Activated T-helper 17 cell treated with anti-CD3 and anti-CD28 coated beads, Interleukin-2, amount 50 U/mL, for 72 hours (primary cell): ENCODE results near the gene MYL6B. TPM values are rescaled to one million over a fixed set of nuclear protein-coding genes. Genes with fewer than 3 reads are reported as not detected.

Experiments used
- ATAC-seq: fragments of 150-1000 bp; cut with Tn5 transposase; replicated peaks from 2 replicates; pipeline ENCODE4 v1.10.0; 2021; ENCODE audit warnings: mild to moderate bottlenecking, moderate library complexity
- H3K27ac Mint-ChIP-seq: one replicate; pipeline ENCODE4 v1.8.0; 2022; ENCODE audit warnings: mixed read lengths
- H3K27me3 Mint-ChIP-seq: one replicate; pipeline ENCODE4 v1.8.0; 2022; ENCODE audit warnings: mixed read lengths
- H3K36me3 Mint-ChIP-seq: one replicate; pipeline ENCODE4 v1.8.0; 2022; ENCODE audit warnings: low read depth, mild to moderate bottlenecking, mixed read lengths
- H3K4me1 Mint-ChIP-seq: one replicate; pipeline ENCODE4 v1.8.0; 2022; ENCODE audit warnings: mixed read lengths
- H3K4me3 Mint-ChIP-seq: one replicate; pipeline ENCODE4 v1.8.0; 2022; ENCODE audit warnings: mild to moderate bottlenecking, mixed read lengths
- H3K9me3 Mint-ChIP-seq: one replicate; pipeline ENCODE4 v1.8.0; 2022; ENCODE audit warnings: mixed read lengths
- total RNA-seq, 2 donors: library from RNA; stranded (reverse); gene quantifications; one replicate each; pipeline ENCODE4 v1.2.3, GENCODE V29; 2022

Gene MYL6B
- total RNA-seq, 2 donors from 2014 or later, result 96.9 to 114 TPM

GRCh38 chr12:56117778-56118687 lies 34.4 kb upstream of the MYL6B start, which contains the start of gene ZC3H10:
Gene ZC3H10 (plus strand): TSS chr12:56118266. CDS start chr12:56120563, 2,297 bp downstream.
- H3K27me3 Mint-ChIP-seq, result no peaks in the 10 kb centered on the region
- ATAC-seq, result peak; percentile 89
- peak within 1 kb of the TSS; percentile 100 for H3K27ac Mint-ChIP-seq
- H3K36me3 Mint-ChIP-seq, result peaks cover 77% of the 10 kb centered on the region
- peak within 1 kb of the TSS; percentile 97 for H3K4me3 Mint-ChIP-seq
- H3K9me3 Mint-ChIP-seq, result no peaks in the 10 kb centered on the region
- peaks cover 16% of the 10 kb centered on the region for H3K4me1 Mint-ChIP-seq

GRCh38 chr12:56118688-56119357 lies 33.6 kb upstream of the MYL6B start:
- peaks cover 72% of the 10 kb centered on the region for H3K36me3 Mint-ChIP-seq
- ATAC-seq, result peak; percentile 1
- peaks cover 19% of the 10 kb centered on the region for H3K4me1 Mint-ChIP-seq

GRCh38 chr12:56119361-56119796 lies 33.0 kb upstream of the MYL6B start:
- Mint-ChIP-seq H3K27ac (peak overlapping the region; percentile 100), H3K9me3 (no peaks in the 10 kb centered on the region), H3K4me3 (peak overlapping the region; percentile 97), H3K36me3 (peaks cover 72% of the 10 kb centered on the region), H3K4me1 (peaks cover 24% of the 10 kb centered on the region), H3K27me3 (no peaks in the 10 kb centered on the region)
- no peak for ATAC-seq

More at GRCh38 chr12:56118688-56119357, 33.6 kb upstream of the MYL6B start:
- H3K27me3 Mint-ChIP-seq, result no peaks in the 10 kb centered on the region
- peak overlapping the region; percentile 100 for H3K27ac Mint-ChIP-seq
- peak overlapping the region; percentile 97 for H3K4me3 Mint-ChIP-seq
- no peaks in the 10 kb centered on the region for H3K9me3 Mint-ChIP-seq

GRCh38 chr12:56120158-56120846 lies 32.1 kb upstream of the MYL6B start:
- Mint-ChIP-seq H3K36me3 (peaks cover 73% of the 10 kb centered on the region), H3K4me1 (peaks cover 24% of the 10 kb centered on the region), H3K27me3 (no peaks in the 10 kb centered on the region), H3K4me3 (peak overlapping the region; percentile 97), H3K9me3 (no peaks in the 10 kb centered on the region), H3K27ac (peak overlapping the region; percentile 100)
- ATAC-seq, result no peak

- Mint-ChIP-seq H3K27ac (peak overlapping the region; percentile 50), H3K27me3 (no peaks in the 10 kb centered on the region), H3K4me1 (peaks cover 29% of the 10 kb centered on the region), H3K9me3 (no peaks in the 10 kb centered on the region), H3K4me3 (no peak overlapping the region), H3K36me3 (peaks cover 70% of the 10 kb centered on the region)
- ATAC-seq, result no peak
Measured at GRCh38 chr12:56121204-56121870, 31.1 kb upstream of the MYL6B start.

GRCh38 chr12:56122637-56123036 lies 29.8 kb upstream of the MYL6B start:
- H3K4me1 Mint-ChIP-seq, result peaks cover 38% of the 10 kb centered on the region
- H3K27ac Mint-ChIP-seq, result peak overlapping the region; percentile 50

GRCh38 chr12:56124133-56124532 lies 28.3 kb upstream of the MYL6B start:
- Mint-ChIP-seq H3K27ac (peak overlapping the region; percentile 71), H3K4me1 (peaks cover 34% of the 10 kb centered on the region), H3K9me3 (no peaks in the 10 kb centered on the region), H3K4me3 (peak overlapping the region; percentile 28), H3K27me3 (no peaks in the 10 kb centered on the region), H3K36me3 (peaks cover 60% of the 10 kb centered on the region)
- ATAC-seq, result no peak

More at GRCh38 chr12:56122637-56123036, 29.8 kb upstream of the MYL6B start:
- peaks cover 58% of the 10 kb centered on the region for H3K36me3 Mint-ChIP-seq
- no peaks in the 10 kb centered on the region for H3K27me3 Mint-ChIP-seq
- no peak for ATAC-seq
- H3K9me3 Mint-ChIP-seq, result no peaks in the 10 kb centered on the region
- no peak overlapping the region for H3K4me3 Mint-ChIP-seq

- H3K4me3 Mint-ChIP-seq, result peak overlapping the region; percentile 98
- no peak for ATAC-seq
- no peaks in the 10 kb centered on the region for H3K9me3 Mint-ChIP-seq
- H3K4me1 Mint-ChIP-seq, result peaks cover 42% of the 10 kb centered on the region
- peak overlapping the region; percentile 83 for H3K27ac Mint-ChIP-seq
- H3K36me3 Mint-ChIP-seq, result peaks cover 62% of the 10 kb centered on the region
- H3K27me3 Mint-ChIP-seq, result no peaks in the 10 kb centered on the region
Measured at GRCh38 chr12:56126732-56127239, 25.6 kb upstream of the MYL6B start.

- H3K4me3 Mint-ChIP-seq, result peak overlapping the region; percentile 98
- ATAC-seq, result no peak
- no peaks in the 10 kb centered on the region for H3K9me3 Mint-ChIP-seq
- H3K36me3 Mint-ChIP-seq, result peaks cover 65% of the 10 kb centered on the region
- H3K27ac Mint-ChIP-seq, result peak overlapping the region; percentile 83
- peaks cover 49% of the 10 kb centered on the region for H3K4me1 Mint-ChIP-seq
- H3K27me3 Mint-ChIP-seq, result no peaks in the 10 kb centered on the region
Measured at GRCh38 chr12:56127485-56127887, 24.9 kb upstream of the MYL6B start.

- H3K27ac Mint-ChIP-seq, result peak within 1 kb of the TSS; percentile 83
- H3K36me3 Mint-ChIP-seq, result peaks cover 71% of the 10 kb centered on the region
- no peaks in the 10 kb centered on the region for H3K9me3 Mint-ChIP-seq
- peaks cover 50% of the 10 kb centered on the region for H3K4me1 Mint-ChIP-seq
- no peaks in the 10 kb centered on the region for H3K27me3 Mint-ChIP-seq
- H3K4me3 Mint-ChIP-seq, result peak within 1 kb of the TSS; percentile 98
- peak; percentile 95 for ATAC-seq
Measured at GRCh38 chr12:56127888-56128669, 24.3 kb upstream of the MYL6B start, which contains the start of gene ESYT1. Gene ESYT1 (plus strand): TSS chr12:56128267. CDS start chr12:56128320, 53 bp downstream.

GRCh38 chr12:56128670-56129205 lies 23.6 kb upstream of the MYL6B start:
- peaks cover 48% of the 10 kb centered on the region for H3K4me1 Mint-ChIP-seq
- H3K27ac Mint-ChIP-seq, result peak overlapping the region; percentile 83
- H3K9me3 Mint-ChIP-seq, result no peaks in the 10 kb centered on the region
- ATAC-seq, result no peak
- H3K36me3 Mint-ChIP-seq, result peaks cover 75% of the 10 kb centered on the region
- H3K4me3 Mint-ChIP-seq, result peak overlapping the region; percentile 98
- no peaks in the 10 kb centered on the region for H3K27me3 Mint-ChIP-seq

- Mint-ChIP-seq H3K27me3 (no peaks in the 10 kb centered on the region), H3K9me3 (no peaks in the 10 kb centered on the region), H3K4me3 (peak overlapping the region; percentile 98), H3K27ac (peak overlapping the region; percentile 83), H3K36me3 (peaks cover 75% of the 10 kb centered on the region), H3K4me1 (peaks cover 46% of the 10 kb centered on the region)
- peak; percentile 27 for ATAC-seq
Measured at GRCh38 chr12:56129206-56129941, 23.0 kb upstream of the MYL6B start.
